K562 (cell line): Measurements from ENCODE around the gene DIP2C. TPM values are rescaled to one million over a fixed set of nuclear protein-coding genes. Genes with fewer than 3 reads are reported as not detected.

Source experiments
- ATAC-seq: fragments of 200-7000 bp; cut with Tn5 transposase; 3 replicates; pipeline ENCODE4 v1.9.1; 2020; ENCODE audit warnings: moderate library complexity
- BruUV-seq: library from RNA; stranded (reverse); fragments of 400-500 nt; replicated peaks from 2 replicates; lab custom pipeline; 2021; lab: Mats Ljungman, UMichigan
- CTCF ChIA-PET: fragments of 300-600 bp; formaldehyde crosslinking; extraction: SDS; loops from one replicate; lab custom pipeline; 2021; ENCODE audit warnings: low intra/inter-chr PET ratio; lab: Yijun Ruan, JAX
- POLR2A ChIA-PET: fragments of 300-600, 350-650 bp; sonication (Branson Sonifier 250); formaldehyde crosslinking; extraction: SDS; loops from one replicate; lab custom pipeline; 2021; ENCODE audit warnings: antibody characterized with exemption, inconsistent platforms; lab: Yijun Ruan, JAX
- DNase-seq, 4 experiments: peaks; one replicate each; pipeline versions ENCODE4 v3.0.0 to v3.0.0-alpha.2; 2011 to 2018; ENCODE audit warnings: low spot score in 3 of 4, mixed read lengths in 3 of 4; ENCODE audit errors: extremely low read depth in 1 of 4
- FAIRE-seq: peaks from 2 replicates; lab custom pipeline; 2011; peaks lifted over from hg19 to GRCh38; lab: Jason Lieb, UNC
- H2AFZ ChIP-seq: 2 replicates; pipeline ENCODE4 v1.6.0; 2011; ENCODE audit warnings: low read depth, low read length, control low read depth, inconsistent platforms
- H3K27ac ChIP-seq: fragments of 200-600 bp; 3 replicates; pipeline ENCODE4 v1.8.0; 2011; ENCODE audit warnings: low read depth, mild to moderate bottlenecking, control low read depth, inconsistent platforms, low read length, moderate library complexity, mixed read lengths; ENCODE audit errors: extremely low read depth
- H3K27me3 ChIP-seq, 2 experiments: fragments of 300-600 bp in 1 of 2; 2 replicates in 1 of 2; 3 replicates in 1 of 2; pipeline versions ENCODE4 v1.6.0 to v1.8.0; 2011; ENCODE audit warnings: inconsistent platforms in 2 of 2, low read length in 2 of 2, mild to moderate bottlenecking in 1 of 2, mixed read lengths in 1 of 2, moderate library complexity in 1 of 2; ENCODE audit not compliant: control insufficient read depth in 2 of 2, insufficient read depth in 2 of 2
- H3K36me3 ChIP-seq: fragments of 300-600 bp; 3 replicates; pipeline ENCODE4 v1.8.0; 2011; ENCODE audit warnings: mild to moderate bottlenecking, low read length, inconsistent platforms; ENCODE audit not compliant: control insufficient read depth, insufficient read depth
- H3K4me1 ChIP-seq, 2 experiments: fragments of 200-600 bp in 1 of 2; replicated peaks in 1 of 2; 2 replicates in 1 of 2; 3 replicates in 1 of 2; pipeline versions ENCODE4 v1.5.1 to v1.8.0; 2011; ENCODE audit warnings: inconsistent platforms in 2 of 2, low read length in 2 of 2, mild to moderate bottlenecking in 1 of 2, mixed read lengths in 1 of 2, moderate library complexity in 1 of 2; ENCODE audit not compliant: control insufficient read depth in 2 of 2, insufficient read depth in 2 of 2
- H3K4me2 ChIP-seq: 2 replicates; pipeline ENCODE4 v1.6.1; 2011; ENCODE audit warnings: low read length, control low read depth, inconsistent platforms, mixed read lengths; ENCODE audit not compliant: insufficient read depth
- H3K4me3 ChIP-seq: fragments of 200-600 bp; sonication (generic), shearing (Covaris generic); 2 replicates; pipeline ENCODE4 v1.5.1; 2016; ENCODE audit warnings: control low read depth, inconsistent platforms
- H3K79me2 ChIP-seq: fragments of 200-600 bp; 3 replicates; pipeline ENCODE4 v1.8.0; 2011; ENCODE audit warnings: low read length, inconsistent platforms; ENCODE audit not compliant: control insufficient read depth, insufficient read depth
- H3K9ac ChIP-seq, 2 experiments: 2 replicates each; pipeline versions ENCODE4 v1.6.0 to v1.6.1; 2011; ENCODE audit warnings: low read depth in 2 of 2, low read length in 2 of 2, control low read depth in 1 of 2, inconsistent platforms in 1 of 2, mild to moderate bottlenecking in 1 of 2, mixed read lengths in 1 of 2; ENCODE audit not compliant: insufficient read depth in 1 of 2
- H3K9me1 ChIP-seq: one replicate; pipeline ENCODE4 v1.6.0; 2011; ENCODE audit warnings: inconsistent platforms, mild to moderate bottlenecking, low read length, moderate library complexity; ENCODE audit not compliant: control insufficient read depth, insufficient read depth
- H3K9me3 ChIP-seq: replicated peaks from 2 replicates; pipeline ENCODE4 v1.5.1; 2011; ENCODE audit warnings: low read depth, low read length, inconsistent platforms; ENCODE audit not compliant: control insufficient read depth, insufficient read depth
- H4K20me1 ChIP-seq: replicated peaks from 2 replicates; pipeline ENCODE4 v1.6.1; 2011; ENCODE audit warnings: low read length, inconsistent platforms, mixed read lengths; ENCODE audit not compliant: control insufficient read depth, insufficient read depth
- RFX7 ChIP-seq: fragments of 250-450 bp; sonication (Bioruptor Pico); IDR thresholded peaks from 2 replicates; pipeline ENCODE4 v1.5.1; 2021; ENCODE audit warnings: mild to moderate bottlenecking
- RNF2 ChIP-seq: sonication (generic); IDR thresholded peaks from 2 replicates; pipeline ENCODE4 v1.6.1; 2016
- SIX5 ChIP-seq, 2 experiments: IDR thresholded peaks; 2 replicates each; pipeline ENCODE4 v1.6.1; 2011; ENCODE audit warnings: low read length in 2 of 2, borderline replicate concordance in 1 of 2, low read depth in 1 of 2, mild to moderate bottlenecking in 1 of 2, moderate library complexity in 1 of 2; ENCODE audit not compliant: insufficient read depth in 1 of 2
- SPI1 ChIP-seq: IDR thresholded peaks from 2 replicates; pipeline ENCODE4 v1.6.1; 2011; ENCODE audit warnings: low read depth, low read length, control low read depth, borderline replicate concordance
- ZC3H11A ChIP-seq: IDR thresholded peaks from 2 replicates; pipeline ENCODE4 v1.6.1; 2012; ENCODE audit warnings: low read depth, low read length, improper control_type of control experiment
- ZNF699 ChIP-seq: fragments of 250-450 bp; sonication (Bioruptor Pico); IDR thresholded peaks from 2 replicates; pipeline ENCODE4 v1.8.0; 2021; ENCODE audit warnings: mild to moderate bottlenecking, moderate library complexity; ENCODE audit not compliant: insufficient replicate concordance
- WGBS: fragments of 100-300 bp; shearing (Covaris generic); methylation state at CpG from one replicate; pipeline ENCODE4 v1.1.6; 2016; ENCODE audit warnings: low coverage, mixed read lengths; ENCODE audit not compliant: insufficient coverage; ENCODE audit errors: missing lambda C conversion rate; 5-methylcytosine and 5-hydroxymethylcytosine counted together
- in situ Hi-C: fragments of 300-500 bp; cut with MboI; formaldehyde crosslinking; loops from 4 replicates; pipeline ENCODE4 v1.15.0; 2018; ENCODE audit warnings: inconsistent platforms, mixed read lengths
- intact Hi-C: fragments of 100-400 bp; cut with micrococcal nuclease; formaldehyde crosslinking; loops from 2 replicates; pipeline ENCODE4 v1.14.2; 2022
- polyA plus RNA-seq, 8 experiments: library from polyadenylated mRNA; depleted of rRNA in 4 of 8; stranded (reverse) in 5 of 8; unstranded in 3 of 8; fragments of >200 nt; fragmentation: Nextera tagmentation in 2 of 8; fragmentation: Illumina TruSeq in 1 of 8; extraction: Ambion mirVana in 2 of 8; extraction: Trizol in 1 of 8; gene quantifications; 2 replicates each; pipeline versions ENCODE4 v1.2.1 to v1.2.3, GENCODE V29; 2011 to 2014; ENCODE audit warnings: inconsistent platforms in 1 of 8, missing spikeins in 1 of 8
- total RNA-seq, 7 experiments: library from RNA; depleted of rRNA in 6 of 7; stranded (reverse); fragments of >200 nt in 6 of 7; fragmentation: Illumina TruSeq in 2 of 7; extraction: Trizol in 2 of 7; gene quantifications; 2 replicates each; pipeline versions ENCODE4 v1.2.1 to v1.2.3, GENCODE V29; 2011 to 2021; ENCODE audit warnings: low replicate concordance in 1 of 7
- TF ChIP-seq, protein P1 (sequence below): IDR thresholded peaks from 2 replicates; pipeline ENCODE4 v1.6.1; 2016; ENCODE audit warnings: missing genetic modification characterization, missing compliant biosample characterization
- TF ChIP-seq, protein P2 (sequence below): fragments of 450-650 bp; IDR thresholded peaks from 2 replicates; pipeline ENCODE4 v1.6.1; 2018; ENCODE audit not compliant: partially characterized antibody

The DIP2C gene
- total and polyA plus RNA-seq, 9 of the 15 experiments (the other 6 are each of a cell fraction or from before 2014, with no cell fraction given): 0.01 TPM; not detected in 8

DNA sequence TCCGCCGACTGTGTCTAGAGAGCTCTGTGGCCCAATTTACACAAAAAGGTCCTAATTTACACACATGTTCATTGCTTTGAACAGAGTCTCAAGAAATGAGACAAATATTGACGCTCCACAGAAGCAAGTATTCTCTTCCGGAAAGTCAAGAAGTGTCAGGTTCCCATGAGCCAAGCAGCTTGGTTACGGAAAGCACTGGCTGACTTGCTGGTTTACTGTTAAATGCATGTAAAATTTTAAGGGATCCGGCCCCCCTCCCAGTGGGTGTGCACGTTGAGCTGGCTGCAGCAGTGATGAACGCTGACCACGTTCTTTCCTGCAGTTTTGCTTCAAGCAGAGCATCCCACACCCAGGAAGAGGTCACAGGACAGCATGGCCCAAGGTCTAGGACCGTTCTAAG lies 76.8 kb downstream of the DIP2C start:
- no peak for ATAC-seq
- Histone ChIP-seq H2AFZ (no peak overlapping the region), H3K79me2 (no peaks in the 10 kb centered on the region), H3K4me1 (no peaks in the 10 kb centered on the region), H3K36me3 (no peaks in the 10 kb centered on the region), H3K9me1 (no peaks in the 10 kb centered on the region), H4K20me1 (no peaks in the 10 kb centered on the region), H3K9me3 (no peaks in the 10 kb centered on the region), H3K4me2 (no peak overlapping the region), H3K27ac (no peak overlapping the region), H3K27me3 (peaks cover 30 to 58% of the 10 kb centered on the region in 2 experiments; a peak in 4 of 5 replicates), H3K4me3 (no peak overlapping the region), H3K9ac (no peak overlapping the region)
- intact Hi-C loops: no loop called here
- in situ Hi-C loops: no loop called here
- POLR2A ChIA-PET: interaction anchor here (1.0 to 1.2 kb wide), 2 partner anchors 45 to 319 kb away, joined by 3 read pairs; no protein-coding TSS in a partner anchor
- WGBS: 2% methylated on average over 10 of the region's 10 CpGs
- no peak for FAIRE-seq
- CTCF ChIA-PET: no interaction called here
- no peak for DNase-seq
- no peak for TF ChIP-seq SIX5 (IDR thresholded peaks at IDR 0.05; ENCODE audit: borderline replicate concordance in 1 of 2, insufficient read depth in 1 of 2, low read depth in 1 of 2, low read length in 2 of 2)
- no peak for TF ChIP-seq RNF2
- no peak for TF ChIP-seq ZNF699 (CRISPR knock-in tag)
- TF ChIP-seq ZC3H11A: no peak
- TF ChIP-seq, protein P1, sequence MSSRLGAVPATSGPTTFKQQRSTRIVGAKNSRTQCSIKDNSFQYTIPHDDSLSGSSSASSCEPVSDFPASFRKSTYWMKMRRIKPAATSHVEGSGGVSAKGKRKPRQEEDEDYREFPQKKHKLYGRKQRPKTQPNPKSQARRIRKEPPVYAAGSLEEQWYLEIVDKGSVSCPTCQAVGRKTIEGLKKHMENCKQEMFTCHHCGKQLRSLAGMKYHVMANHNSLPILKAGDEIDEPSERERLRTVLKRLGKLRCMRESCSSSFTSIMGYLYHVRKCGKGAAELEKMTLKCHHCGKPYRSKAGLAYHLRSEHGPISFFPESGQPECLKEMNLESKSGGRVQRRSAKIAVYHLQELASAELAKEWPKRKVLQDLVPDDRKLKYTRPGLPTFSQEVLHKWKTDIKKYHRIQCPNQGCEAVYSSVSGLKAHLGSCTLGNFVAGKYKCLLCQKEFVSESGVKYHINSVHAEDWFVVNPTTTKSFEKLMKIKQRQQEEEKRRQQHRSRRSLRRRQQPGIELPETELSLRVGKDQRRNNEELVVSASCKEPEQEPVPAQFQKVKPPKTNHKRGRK (tag): no peak
- TF ChIP-seq RFX7 (CRISPR knock-in tag): no peak
- no peak for TF ChIP-seq SPI1
- TF ChIP-seq, protein P2, sequence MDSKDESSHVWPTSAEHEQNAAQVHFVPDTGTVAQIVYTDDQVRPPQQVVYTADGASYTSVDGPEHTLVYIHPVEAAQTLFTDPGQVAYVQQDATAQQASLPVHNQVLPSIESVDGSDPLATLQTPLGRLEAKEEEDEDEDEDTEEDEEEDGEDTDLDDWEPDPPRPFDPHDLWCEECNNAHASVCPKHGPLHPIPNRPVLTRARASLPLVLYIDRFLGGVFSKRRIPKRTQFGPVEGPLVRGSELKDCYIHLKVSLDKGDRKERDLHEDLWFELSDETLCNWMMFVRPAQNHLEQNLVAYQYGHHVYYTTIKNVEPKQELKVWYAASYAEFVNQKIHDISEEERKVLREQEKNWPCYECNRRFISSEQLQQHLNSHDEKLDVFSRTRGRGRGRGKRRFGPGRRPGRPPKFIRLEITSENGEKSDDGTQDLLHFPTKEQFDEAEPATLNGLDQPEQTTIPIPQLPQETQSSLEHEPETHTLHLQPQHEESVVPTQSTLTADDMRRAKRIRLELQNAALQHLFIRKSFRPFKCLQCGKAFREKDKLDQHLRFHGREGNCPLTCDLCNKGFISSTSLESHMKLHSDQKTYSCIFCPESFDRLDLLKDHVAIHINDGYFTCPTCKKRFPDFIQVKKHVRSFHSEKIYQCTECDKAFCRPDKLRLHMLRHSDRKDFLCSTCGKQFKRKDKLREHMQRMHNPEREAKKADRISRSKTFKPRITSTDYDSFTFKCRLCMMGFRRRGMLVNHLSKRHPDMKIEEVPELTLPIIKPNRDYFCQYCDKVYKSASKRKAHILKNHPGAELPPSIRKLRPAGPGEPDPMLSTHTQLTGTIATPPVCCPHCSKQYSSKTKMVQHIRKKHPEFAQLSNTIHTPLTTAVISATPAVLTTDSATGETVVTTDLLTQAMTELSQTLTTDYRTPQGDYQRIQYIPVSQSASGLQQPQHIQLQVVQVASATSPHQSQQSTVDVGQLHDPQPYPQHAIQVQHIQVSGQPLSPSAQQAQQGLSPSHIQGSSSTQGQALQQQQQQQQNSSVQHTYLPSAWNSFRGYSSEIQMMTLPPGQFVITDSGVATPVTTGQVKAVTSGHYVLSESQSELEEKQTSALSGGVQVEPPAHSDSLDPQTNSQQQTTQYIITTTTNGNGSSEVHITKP: no peak
- no TSS peak for BruUV-seq
